IMR-90 (cell line): Measurements from ENCODE around the gene ZC3H15. TPM values are rescaled to one million over a fixed set of nuclear protein-coding genes. Genes with fewer than 3 reads are reported as not detected.
A peak's percentile ranks its signal among the peaks of the same experiment; 100 is the strongest.

Source experiments
- ATAC-seq: fragments of 200-7000 bp; cut with Tn5 transposase; 2 replicates; pipeline ENCODE4 v1.9.1; 2020; ENCODE audit warnings: low read depth, mild to moderate bottlenecking, moderate library complexity
- BruUV-seq: library from RNA; stranded (reverse); fragments of 400-500 nt; replicated peaks from 2 replicates; lab custom pipeline; 2021; lab: Mats Ljungman, UMichigan
- CTCF ChIA-PET: fragments of 300-600 bp; formaldehyde crosslinking; extraction: SDS; loops from one replicate; lab custom pipeline; 2021; ENCODE audit warnings: antibody characterized with exemption; lab: Yijun Ruan, JAX
- POLR2A ChIA-PET: fragments of 300-600 bp; sonication (Branson Sonifier 250); formaldehyde crosslinking; loops from one replicate; lab custom pipeline; 2022; ENCODE audit warnings: antibody characterized with exemption; ENCODE audit not compliant: unreplicated experiment; lab: Charles Lee
- DNase-seq: peaks from one replicate; pipeline ENCODE4 v3.0.0; 2013
- H2AFZ ChIP-seq: replicated peaks from 2 replicates; pipeline ENCODE3; 2013; ENCODE audit warnings: low read length, mild to moderate bottlenecking; ENCODE audit not compliant: poor library complexity
- H2AK5ac ChIP-seq: 2 replicates; pipeline ENCODE4 v1.6.1; 2013; ENCODE audit warnings: low read depth, low read length, inconsistent platforms
- H2AK9ac ChIP-seq: replicated peaks from 2 replicates; pipeline ENCODE3; 2013; ENCODE audit warnings: mild to moderate bottlenecking, low read depth, low read length, moderate library complexity; ENCODE audit not compliant: poor library complexity
- H2BK120ac ChIP-seq: 2 replicates; pipeline ENCODE4 v1.6.1; 2013; ENCODE audit warnings: low read depth, low read length, inconsistent platforms
- H2BK15ac ChIP-seq: 3 replicates; pipeline ENCODE4 v1.6.1; 2013; ENCODE audit warnings: low read depth, low read length, inconsistent platforms
- H2BK20ac ChIP-seq: 2 replicates; pipeline ENCODE4 v1.6.1; 2013; ENCODE audit warnings: low read depth, mild to moderate bottlenecking, inconsistent platforms, low read length, moderate library complexity
- H2BK5ac ChIP-seq: 2 replicates; pipeline ENCODE4 v1.6.1; 2013; ENCODE audit warnings: mild to moderate bottlenecking, low read depth, low read length, inconsistent platforms; ENCODE audit not compliant: poor library complexity, severe bottlenecking
- H3K14ac ChIP-seq: replicated peaks from 2 replicates; pipeline ENCODE4 v1.6.1; 2013; ENCODE audit warnings: low read depth, low read length, inconsistent platforms
- H3K18ac ChIP-seq: 2 replicates; pipeline ENCODE4 v1.6.1; 2013; ENCODE audit warnings: low read depth, low read length, control low read depth
- H3K23ac ChIP-seq: 2 replicates; pipeline ENCODE4 v1.6.1; 2013; ENCODE audit warnings: low read depth, low read length, inconsistent platforms
- H3K27ac ChIP-seq: 2 replicates; pipeline ENCODE4 v1.5.1; 2013; ENCODE audit warnings: mild to moderate bottlenecking, control low read depth, low read length; ENCODE audit not compliant: insufficient read depth
- H3K27me3 ChIP-seq: 2 replicates; pipeline ENCODE4 v1.6.1; 2013; ENCODE audit warnings: low read length; ENCODE audit not compliant: control insufficient read depth, insufficient read depth
- H3K36me3 ChIP-seq: 2 replicates; pipeline ENCODE4 v1.6.1; 2013; ENCODE audit warnings: low read length, mixed read lengths; ENCODE audit not compliant: control insufficient read depth, insufficient read depth
- H3K4ac ChIP-seq: 2 replicates; pipeline ENCODE4 v1.6.1; 2013; ENCODE audit warnings: low read depth, low read length, inconsistent platforms
- H3K4me1 ChIP-seq: 2 replicates; pipeline ENCODE4 v1.6.1; 2013; ENCODE audit warnings: low read length, mixed read lengths; ENCODE audit not compliant: control insufficient read depth, insufficient read depth
- H3K4me2 ChIP-seq: 2 replicates; pipeline ENCODE4 v1.6.1; 2013; ENCODE audit warnings: low read depth, mild to moderate bottlenecking, control low read depth, low read length, moderate library complexity
- H3K4me3 ChIP-seq: 2 replicates; pipeline ENCODE4 v1.5.1; 2013; ENCODE audit warnings: low read depth, mild to moderate bottlenecking, control low read depth, low read length, moderate library complexity; ENCODE audit not compliant: insufficient read depth
- H3K56ac ChIP-seq: 2 replicates; pipeline ENCODE4 v1.6.1; 2013; ENCODE audit warnings: low read length, inconsistent platforms; ENCODE audit not compliant: insufficient read depth; ENCODE audit errors: extremely low read depth
- H3K79me1 ChIP-seq, 2 experiments: 2 replicates each; pipeline ENCODE4 v1.6.1; 2013; ENCODE audit warnings: low read length in 2 of 2, inconsistent platforms in 1 of 2, low read depth in 1 of 2
- H3K9ac ChIP-seq: 2 replicates; pipeline ENCODE4 v1.6.1; 2013; ENCODE audit warnings: low read depth, low read length, control low read depth
- H3K9me1 ChIP-seq: 2 replicates; pipeline ENCODE4 v1.6.1; 2013; ENCODE audit warnings: low read length, inconsistent platforms; ENCODE audit not compliant: insufficient read depth
- H3K9me3 ChIP-seq: 2 replicates; pipeline ENCODE4 v1.6.1; 2013; ENCODE audit warnings: low read length; ENCODE audit not compliant: control insufficient read depth, insufficient read depth
- H4K20me1 ChIP-seq: 2 replicates; pipeline ENCODE4 v1.6.1; 2013; ENCODE audit warnings: low read length, inconsistent platforms; ENCODE audit not compliant: insufficient read depth
- H4K5ac ChIP-seq: 2 replicates; pipeline ENCODE4 v1.6.1; 2013; ENCODE audit warnings: mild to moderate bottlenecking, low read depth, low read length, control low read depth
- H4K8ac ChIP-seq, 2 experiments: 2 replicates each; pipeline ENCODE4 v1.6.1; 2013; ENCODE audit warnings: low read depth in 2 of 2, low read length in 2 of 2, control low read depth in 1 of 2, inconsistent platforms in 1 of 2
- H4K91ac ChIP-seq: 2 replicates; pipeline ENCODE4 v1.6.1; 2013; ENCODE audit warnings: low read depth, low read length, inconsistent platforms; ENCODE audit not compliant: insufficient read depth
- BHLHE40 ChIP-seq: fragments of 150-350 bp; IDR thresholded peaks from 2 replicates; pipeline ENCODE4 v1.6.1; 2016; ENCODE audit warnings: mild to moderate bottlenecking, low read depth, low read length
- CEBPB ChIP-seq: IDR thresholded peaks from 2 replicates; pipeline ENCODE4 v1.6.1; 2012; ENCODE audit warnings: low read depth, low read length, improper control_type of control experiment
- CHD1 ChIP-seq: IDR thresholded peaks from 2 replicates; pipeline ENCODE4 v1.6.1; 2012; ENCODE audit warnings: low read depth, low read length, improper control_type of control experiment
- FOS ChIP-seq: fragments of 150-350 bp; IDR thresholded peaks from 2 replicates; pipeline ENCODE4 v1.6.1; 2016; ENCODE audit warnings: low read depth, low read length
- MAFK ChIP-seq: IDR thresholded peaks from 2 replicates; pipeline ENCODE4 v1.6.1; 2012; ENCODE audit warnings: low read depth, low read length, improper control_type of control experiment
- MAZ ChIP-seq: IDR thresholded peaks from 2 replicates; pipeline ENCODE4 v1.6.1; 2012; ENCODE audit warnings: low read depth, mild to moderate bottlenecking, low read length, improper control_type of control experiment, moderate library complexity, borderline replicate concordance
- MXI1 ChIP-seq: IDR thresholded peaks from 2 replicates; pipeline ENCODE4 v1.6.1; 2012; ENCODE audit warnings: low read depth, mild to moderate bottlenecking, low read length, moderate library complexity, borderline replicate concordance
- NFE2L2 ChIP-seq: fragments of 150-350 bp; IDR thresholded peaks from 2 replicates; pipeline ENCODE4 v1.6.1; 2016; ENCODE audit warnings: low read depth, mild to moderate bottlenecking, low read length
- POLR2A ChIP-seq: IDR thresholded peaks from 2 replicates; pipeline ENCODE4 v1.6.1; 2012; ENCODE audit warnings: mild to moderate bottlenecking, low read depth, low read length
- RAD21 ChIP-seq: IDR thresholded peaks from 2 replicates; pipeline ENCODE4 v1.6.1; 2012; ENCODE audit warnings: low read length, improper control_type of control experiment
- RCOR1 ChIP-seq: IDR thresholded peaks from 2 replicates; pipeline ENCODE4 v1.6.1; 2012; ENCODE audit warnings: mild to moderate bottlenecking, low read length, improper control_type of control experiment; ENCODE audit not compliant: insufficient replicate concordance
- RFX5 ChIP-seq: IDR thresholded peaks from 2 replicates; pipeline ENCODE4 v1.8.0; 2012; ENCODE audit warnings: low read depth, mild to moderate bottlenecking, low read length, moderate library complexity
- SMC3 ChIP-seq: fragments of 150-350 bp; IDR thresholded peaks from 2 replicates; pipeline ENCODE4 v1.6.1; 2016; ENCODE audit warnings: low read depth, mild to moderate bottlenecking, antibody characterized with exemption, low read length, moderate library complexity
- USF2 ChIP-seq: fragments of 150-350 bp; IDR thresholded peaks from 2 replicates; pipeline ENCODE4 v1.6.1; 2017; ENCODE audit warnings: mild to moderate bottlenecking, antibody characterized with exemption, low read length, low read depth
- WGBS, 2 experiments: methylation state at CpG; one replicate each; pipeline versions ENCODE4 v1.1.5 to v1.1.7; 2013; ENCODE audit warnings: missing lambda C conversion rate in 2 of 2; ENCODE audit not compliant: insufficient read length in 1 of 2; ENCODE audit errors: extremely low coverage in 2 of 2; 5-methylcytosine and 5-hydroxymethylcytosine counted together
- dilution Hi-C: fragments of 300-500 bp; cut with HindIII; formaldehyde crosslinking; loops from one replicate; pipeline ENCODE4 v1.14.3; 2018; ENCODE audit warnings: low sequenced_read_pairs; ENCODE audit not compliant: unreplicated experiment
- in situ Hi-C: fragments of 300-500 bp; cut with MboI; formaldehyde crosslinking; loops from 3 replicates; pipeline ENCODE4 v1.14.3; 2019; ENCODE audit warnings: low sequenced_read_pairs, inconsistent platforms, mixed read lengths
- intact Hi-C: fragments of 100-400 bp; cut with micrococcal nuclease; formaldehyde crosslinking; loops from 2 replicates; pipeline ENCODE4 v1.10.0; 2022
- polyA plus RNA-seq, 3 experiments: library from polyadenylated mRNA; depleted of rRNA; stranded (reverse); fragments of >200 nt; gene quantifications; 2 replicates each; pipeline ENCODE4 v1.2.3, GENCODE V29; 2012; ENCODE audit warnings: low replicate concordance in 1 of 3
- total RNA-seq: library from RNA; depleted of rRNA; stranded (reverse); fragments of >200 nt; gene quantifications from 2 replicates; pipeline ENCODE4 v1.2.3, GENCODE V29; 2012
- TF ChIP-seq, protein P1 (sequence below): conservative IDR thresholded peaks from 2 replicates; pipeline ENCODE4 v1.5.1; 2012; ENCODE audit warnings: mild to moderate bottlenecking, low read depth, low read length, improper control_type of control experiment
- TF ChIP-seq, protein P2 (sequence below): fragments of 150-350 bp; IDR thresholded peaks from 2 replicates; pipeline ENCODE4 v1.6.1; 2016; ENCODE audit warnings: low read depth, mild to moderate bottlenecking, low read length, moderate library complexity, borderline replicate concordance

ZC3H15 gene
- total and polyA plus RNA-seq, 2 of the 4 experiments (the other 2 are of a cell fraction) = 22.9 to 47.4 TPM

DNA sequence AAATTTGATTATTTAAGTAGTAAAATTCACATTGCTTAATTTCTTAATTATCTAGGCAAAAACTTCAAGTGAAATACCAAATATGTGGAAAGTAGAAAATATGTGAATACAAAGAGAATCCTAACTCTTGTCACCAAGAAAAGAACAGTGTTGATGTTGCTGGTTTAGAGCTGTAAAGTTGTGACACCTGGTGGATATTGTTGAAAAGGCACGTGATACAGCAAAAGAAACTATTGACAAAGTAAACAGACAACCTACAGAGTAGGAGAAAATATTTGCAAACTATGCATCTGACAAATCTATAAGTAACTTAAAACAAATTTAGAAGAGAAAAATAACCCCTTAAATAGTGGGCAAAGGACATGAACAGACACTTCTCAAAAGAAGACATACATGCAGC lies 25.6 kb upstream of the ZC3H15 start:
- TF ChIP-seq RCOR1 (no peak), CHD1 (no peak), BHLHE40 (no peak), NFE2L2 (no peak), SMC3 (peak; percentile 33; the same call in 1 of the 2 replicates), RAD21 (peak; percentile 60), MAZ (no peak), USF2 (0 out of 2 replicates have a peak, but pooled peaks have one; percentile 8), POLR2A (no peak), FOS (no peak), MAFK (no peak), RFX5 (no peak), MXI1 (no peak), CEBPB (no peak)
- TF ChIP-seq, protein P1, sequence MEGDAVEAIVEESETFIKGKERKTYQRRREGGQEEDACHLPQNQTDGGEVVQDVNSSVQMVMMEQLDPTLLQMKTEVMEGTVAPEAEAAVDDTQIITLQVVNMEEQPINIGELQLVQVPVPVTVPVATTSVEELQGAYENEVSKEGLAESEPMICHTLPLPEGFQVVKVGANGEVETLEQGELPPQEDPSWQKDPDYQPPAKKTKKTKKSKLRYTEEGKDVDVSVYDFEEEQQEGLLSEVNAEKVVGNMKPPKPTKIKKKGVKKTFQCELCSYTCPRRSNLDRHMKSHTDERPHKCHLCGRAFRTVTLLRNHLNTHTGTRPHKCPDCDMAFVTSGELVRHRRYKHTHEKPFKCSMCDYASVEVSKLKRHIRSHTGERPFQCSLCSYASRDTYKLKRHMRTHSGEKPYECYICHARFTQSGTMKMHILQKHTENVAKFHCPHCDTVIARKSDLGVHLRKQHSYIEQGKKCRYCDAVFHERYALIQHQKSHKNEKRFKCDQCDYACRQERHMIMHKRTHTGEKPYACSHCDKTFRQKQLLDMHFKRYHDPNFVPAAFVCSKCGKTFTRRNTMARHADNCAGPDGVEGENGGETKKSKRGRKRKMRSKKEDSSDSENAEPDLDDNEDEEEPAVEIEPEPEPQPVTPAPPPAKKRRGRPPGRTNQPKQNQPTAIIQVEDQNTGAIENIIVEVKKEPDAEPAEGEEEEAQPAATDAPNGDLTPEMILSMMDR = peak; percentile 41; the same call in 1 of the 2 replicates
- TF ChIP-seq, protein P2, sequence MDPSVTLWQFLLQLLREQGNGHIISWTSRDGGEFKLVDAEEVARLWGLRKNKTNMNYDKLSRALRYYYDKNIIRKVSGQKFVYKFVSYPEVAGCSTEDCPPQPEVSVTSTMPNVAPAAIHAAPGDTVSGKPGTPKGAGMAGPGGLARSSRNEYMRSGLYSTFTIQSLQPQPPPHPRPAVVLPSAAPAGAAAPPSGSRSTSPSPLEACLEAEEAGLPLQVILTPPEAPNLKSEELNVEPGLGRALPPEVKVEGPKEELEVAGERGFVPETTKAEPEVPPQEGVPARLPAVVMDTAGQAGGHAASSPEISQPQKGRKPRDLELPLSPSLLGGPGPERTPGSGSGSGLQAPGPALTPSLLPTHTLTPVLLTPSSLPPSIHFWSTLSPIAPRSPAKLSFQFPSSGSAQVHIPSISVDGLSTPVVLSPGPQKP = no peak
- no CpG with 5 or more reads among the region's 1 CpG for whole genome bisulfite sequencing, 2 experiments

More for the DNA sequence above, 25.6 kb upstream of the ZC3H15 start:
- in situ Hi-C loops = no loop called here
- H2AK9ac ChIP-seq = no peak overlapping the region
- no peak overlapping the region for H2BK20ac ChIP-seq
- H4K20me1 ChIP-seq = no peaks in the 10 kb centered on the region
- H3K56ac ChIP-seq = no peak overlapping the region
- dilution Hi-C loops = no loop called here
- no peak overlapping the region for H3K4me3 ChIP-seq
- H4K5ac ChIP-seq = no peak overlapping the region
- H3K23ac ChIP-seq = no peak overlapping the region
- BruUV-seq = no TSS peak
- no peak overlapping the region for H3K18ac ChIP-seq
- no peak overlapping the region for H3K4me2 ChIP-seq
- no peak overlapping the region for H2AK5ac ChIP-seq
- H3K14ac ChIP-seq = no peak overlapping the region
- no peak overlapping the region for H3K4ac ChIP-seq
- no peak overlapping the region for H2AFZ ChIP-seq
- no peak overlapping the region for H2BK5ac ChIP-seq
- no peaks in the 10 kb centered on the region for H3K4me1 ChIP-seq
- H3K9ac ChIP-seq = no peak overlapping the region
- H3K9me3 ChIP-seq = no peaks in the 10 kb centered on the region
- H2BK120ac ChIP-seq = no peak overlapping the region
- DNase-seq = peak; percentile 32
- ChIA-PET CTCF (no interaction called here), POLR2A (no interaction called here)
- no peak overlapping the region for H4K91ac ChIP-seq
- no peaks in the 10 kb centered on the region; the same call in 1 of the 2 replicates for H3K27me3 ChIP-seq
- H4K8ac ChIP-seq = no peak overlapping the region
- H3K27ac ChIP-seq = no peak overlapping the region
- no peaks in the 10 kb centered on the region for H3K79me1 ChIP-seq
- intact Hi-C loops = loop anchor here (5.0 kb wide), 1 partner anchor 203 kb away; no protein-coding TSS in a partner anchor
- H2BK15ac ChIP-seq = no peak overlapping the region
- H3K9me1 ChIP-seq = no peaks in the 10 kb centered on the region
- no peaks in the 10 kb centered on the region for H3K36me3 ChIP-seq
- no peak for ATAC-seq
